Activated naive CD8-positive, alpha-beta T cell treated with anti-CD3 and anti-CD28 coated beads, Interleukin-2, amount 50 U/mL, for 24 hours (primary cell): ENCODE measurements around the gene FEM1C.

Experiments
- ATAC-seq: fragments of 150-1000 bp; cut with Tn5 transposase; one replicate; pipeline ENCODE4 v1.10.0; 2021
- DNase-seq: peaks from one replicate; pipeline ENCODE4 v3.0.0; 2021
- H3K27ac Mint-ChIP-seq: one replicate; pipeline ENCODE4 v1.8.0; 2021; ENCODE audit warnings: mild to moderate bottlenecking, mixed read lengths
- H3K27me3 Mint-ChIP-seq: one replicate; pipeline ENCODE4 v1.8.0; 2021; ENCODE audit warnings: mixed read lengths
- H3K36me3 Mint-ChIP-seq: one replicate; pipeline ENCODE4 v1.8.0; 2021; ENCODE audit warnings: low read depth, mixed read lengths
- H3K4me1 Mint-ChIP-seq: one replicate; pipeline ENCODE4 v1.8.0; 2021; ENCODE audit warnings: mixed read lengths
- H3K4me3 Mint-ChIP-seq: one replicate; pipeline ENCODE4 v1.8.0; 2021; ENCODE audit warnings: mild to moderate bottlenecking, moderate library complexity, mixed read lengths
- H3K9me3 Mint-ChIP-seq: one replicate; pipeline ENCODE4 v1.8.0; 2021; ENCODE audit warnings: mixed read lengths

The FEM1C gene

GRCh38 chr5:115544043-115544435, 536 bp downstream of the FEM1C start:
- peak overlapping the region; percentile 94 for H3K27ac Mint-ChIP-seq
- DNase-seq, result peak; percentile 49
- ATAC-seq, result peak; percentile 12
- peaks cover 54% of the 10 kb centered on the region for H3K36me3 Mint-ChIP-seq
- H3K4me3 Mint-ChIP-seq, result peak overlapping the region; percentile 95
- no peaks in the 10 kb centered on the region for H3K27me3 Mint-ChIP-seq
- peaks cover 13% of the 10 kb centered on the region for H3K9me3 Mint-ChIP-seq
- peaks cover 41% of the 10 kb centered on the region for H3K4me1 Mint-ChIP-seq

GRCh38 chr5:115543365-115544042, 1.1 kb downstream of the FEM1C start:
- Mint-ChIP-seq H3K4me3 (peak overlapping the region; percentile 95), H3K27ac (peak overlapping the region; percentile 94), H3K4me1 (peaks cover 47% of the 10 kb centered on the region), H3K9me3 (peaks cover 13% of the 10 kb centered on the region), H3K36me3 (peaks cover 60% of the 10 kb centered on the region), H3K27me3 (no peaks in the 10 kb centered on the region)
- ATAC-seq (peak; percentile 18), DNase-seq (no peak)

- Mint-ChIP-seq H3K36me3 (peaks cover 65% of the 10 kb centered on the region), H3K9me3 (peaks cover 13% of the 10 kb centered on the region), H3K27me3 (no peaks in the 10 kb centered on the region), H3K27ac (peak overlapping the region; percentile 94), H3K4me1 (peaks cover 54% of the 10 kb centered on the region), H3K4me3 (peak overlapping the region; percentile 95)
- no peak for ATAC-seq
- DNase-seq, result no peak
Observed at GRCh38 chr5:115542651-115543364, 1.8 kb downstream of the FEM1C start.

GRCh38 chr5:115542086-115542485, 2.5 kb downstream of the FEM1C start:
- Mint-ChIP-seq H3K36me3 (peaks cover 70% of the 10 kb centered on the region), H3K27ac (no peak overlapping the region)
- DNase-seq, result no peak

GRCh38 chr5:115541611-115542010, 3.0 kb downstream of the FEM1C start:
- Mint-ChIP-seq H3K36me3 (peaks cover 74% of the 10 kb centered on the region), H3K9me3 (peaks cover 18% of the 10 kb centered on the region), H3K4me3 (peak overlapping the region; percentile 95), H3K4me1 (peaks cover 64% of the 10 kb centered on the region), H3K27ac (no peak overlapping the region), H3K27me3 (no peaks in the 10 kb centered on the region)
- no peak for DNase-seq
- no peak for ATAC-seq

More at GRCh38 chr5:115542086-115542485, 2.5 kb downstream of the FEM1C start:
- Mint-ChIP-seq H3K9me3 (peaks cover 14% of the 10 kb centered on the region), H3K4me1 (peaks cover 59% of the 10 kb centered on the region), H3K27me3 (no peaks in the 10 kb centered on the region), H3K4me3 (peak overlapping the region; percentile 95)
- ATAC-seq, result no peak

GRCh38 chr5:115535479-115536035, 9.0 kb downstream of the FEM1C start:
- Mint-ChIP-seq H3K9me3 (peaks cover 7% of the 10 kb centered on the region), H3K4me3 (no peak overlapping the region), H3K4me1 (peaks cover 84% of the 10 kb centered on the region), H3K27ac (no peak overlapping the region), H3K27me3 (no peaks in the 10 kb centered on the region), H3K36me3 (peaks cover 66% of the 10 kb centered on the region)
- ATAC-seq (no peak), DNase-seq (no peak)

- no peak overlapping the region for H3K27ac Mint-ChIP-seq
- no peak overlapping the region for H3K4me3 Mint-ChIP-seq
- no peaks in the 10 kb centered on the region for H3K27me3 Mint-ChIP-seq
- peaks cover 52% of the 10 kb centered on the region for H3K36me3 Mint-ChIP-seq
- ATAC-seq (no peak), DNase-seq (no peak)
- H3K9me3 Mint-ChIP-seq, result peaks cover 7% of the 10 kb centered on the region
- H3K4me1 Mint-ChIP-seq, result peaks cover 76% of the 10 kb centered on the region
Observed at GRCh38 chr5:115532517-115532916, 12.1 kb downstream of the FEM1C start.

- peak overlapping the region; percentile 29 for H3K27ac Mint-ChIP-seq
- DNase-seq, result no peak
- H3K9me3 Mint-ChIP-seq, result peaks cover 4% of the 10 kb centered on the region
- no peak for ATAC-seq
- H3K36me3 Mint-ChIP-seq, result peaks cover 47% of the 10 kb centered on the region
- H3K4me1 Mint-ChIP-seq, result peaks cover 71% of the 10 kb centered on the region
- H3K27me3 Mint-ChIP-seq, result no peaks in the 10 kb centered on the region
- no peak overlapping the region for H3K4me3 Mint-ChIP-seq
Observed at GRCh38 chr5:115531787-115532367, 12.7 kb downstream of the FEM1C start.

- ATAC-seq, result peak; percentile 36
- H3K4me3 Mint-ChIP-seq, result no peak overlapping the region
- H3K36me3 Mint-ChIP-seq, result peaks cover 43% of the 10 kb centered on the region
- no peak overlapping the region for H3K27ac Mint-ChIP-seq
- peaks cover 66% of the 10 kb centered on the region for H3K4me1 Mint-ChIP-seq
- H3K27me3 Mint-ChIP-seq, result no peaks in the 10 kb centered on the region
- H3K9me3 Mint-ChIP-seq, result no peaks in the 10 kb centered on the region
- no peak for DNase-seq
Observed at GRCh38 chr5:115531380-115531779, 13.2 kb downstream of the FEM1C start.

- Mint-ChIP-seq H3K9me3 (no peaks in the 10 kb centered on the region), H3K36me3 (peaks cover 37% of the 10 kb centered on the region), H3K27ac (no peak overlapping the region), H3K4me1 (peaks cover 59% of the 10 kb centered on the region), H3K4me3 (no peak overlapping the region), H3K27me3 (no peaks in the 10 kb centered on the region)
- DNase-seq, result no peak
- no peak for ATAC-seq
Observed at GRCh38 chr5:115530426-115530825, 14.1 kb downstream of the FEM1C start.

GRCh38 chr5:115526604-115527003, 18.0 kb downstream of the FEM1C start:
- Mint-ChIP-seq H3K4me1 (peaks cover 51% of the 10 kb centered on the region), H3K27ac (no peak overlapping the region), H3K36me3 (peaks cover 44% of the 10 kb centered on the region), H3K9me3 (no peaks in the 10 kb centered on the region), H3K27me3 (no peaks in the 10 kb centered on the region), H3K4me3 (no peak overlapping the region)
- DNase-seq (no peak), ATAC-seq (no peak)

GRCh38 chr5:115524199-115524847, 20.3 kb downstream of the FEM1C start:
- ATAC-seq (no peak), DNase-seq (no peak)
- Mint-ChIP-seq H3K4me3 (no peak overlapping the region), H3K27ac (no peak overlapping the region), H3K27me3 (no peaks in the 10 kb centered on the region), H3K4me1 (peaks cover 41% of the 10 kb centered on the region), H3K9me3 (no peaks in the 10 kb centered on the region), H3K36me3 (peaks cover 49% of the 10 kb centered on the region)

- peak overlapping the region; percentile 82 for H3K27ac Mint-ChIP-seq
- peaks cover 45% of the 10 kb centered on the region for H3K36me3 Mint-ChIP-seq
- ATAC-seq (no peak), DNase-seq (no peak)
- no peaks in the 10 kb centered on the region for H3K27me3 Mint-ChIP-seq
- no peaks in the 10 kb centered on the region for H3K9me3 Mint-ChIP-seq
- H3K4me3 Mint-ChIP-seq, result no peak overlapping the region
- peaks cover 28% of the 10 kb centered on the region for H3K4me1 Mint-ChIP-seq
Observed at GRCh38 chr5:115522832-115523403, 21.7 kb downstream of the FEM1C start.

GRCh38 chr5:115520191-115520590, 24.4 kb downstream of the FEM1C start:
- no peak overlapping the region for H3K4me3 Mint-ChIP-seq
- no peak for DNase-seq
- H3K27me3 Mint-ChIP-seq, result no peaks in the 10 kb centered on the region
- ATAC-seq, result no peak
- peaks cover 25% of the 10 kb centered on the region for H3K4me1 Mint-ChIP-seq
- no peaks in the 10 kb centered on the region for H3K9me3 Mint-ChIP-seq
- peaks cover 46% of the 10 kb centered on the region for H3K36me3 Mint-ChIP-seq
- no peak overlapping the region for H3K27ac Mint-ChIP-seq
